ENCODE results near the gene TAPT1. TPM values are rescaled to one million over a fixed set of nuclear protein-coding genes. Genes with fewer than 3 reads are reported as not detected.

Gene TAPT1
- total RNA-seq, 1 donor from 2014 or later: 35.0 TPM

DNA sequence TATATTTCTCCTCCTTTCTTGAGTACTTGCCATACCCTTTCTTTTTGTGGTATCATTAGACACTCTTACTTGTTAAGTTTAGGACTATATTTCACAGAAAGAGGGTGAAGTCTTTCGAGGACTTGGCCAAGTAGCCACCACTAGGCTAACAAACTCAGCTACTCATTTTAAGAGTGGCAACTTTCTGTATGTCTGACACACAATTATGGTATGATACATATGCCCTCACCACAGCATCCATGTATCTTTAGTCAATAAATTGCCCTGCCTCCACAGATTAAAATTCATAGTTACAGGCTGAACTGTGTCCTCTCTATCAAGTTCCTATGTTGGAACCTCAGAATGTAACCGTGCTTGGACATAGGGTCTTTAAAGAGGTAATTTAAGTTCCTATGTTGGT, 23.2 kb downstream of the TAPT1 start:
- no peak overlapping the region for H3K4me3 Mint-ChIP-seq
- H3K36me3 Mint-ChIP-seq (ENCODE audit: low read depth): peaks cover 36% of the 10 kb centered on the region
- ATAC-seq (ENCODE audit: low read depth) (no peak), DNase-seq (no peak)
- H3K27me3 Mint-ChIP-seq: no peaks in the 10 kb centered on the region
- ChIA-PET POLR2A (no interaction called here), CTCF (no interaction called here)
- no peaks in the 10 kb centered on the region for H3K9me3 Mint-ChIP-seq
- no peak for TF ChIP-seq CTCF (IDR thresholded peaks at IDR 0.05)
- H3K4me1 Mint-ChIP-seq: peaks cover 37% of the 10 kb centered on the region
- H3K27ac Mint-ChIP-seq: no peak overlapping the region
- intact Hi-C loops (cut with micrococcal nuclease): no loop called here

- ChIA-PET CTCF (interaction anchor here (1.4 kb wide), 1 partner anchor 62 kb away, joined by 3 read pairs; no protein-coding TSS in a partner anchor), POLR2A (no interaction called here)
- no peak for DNase-seq
- no peak for TF ChIP-seq CTCF (IDR thresholded peaks at IDR 0.05)
- ATAC-seq (ENCODE audit: low read depth): no peak
- H3K9me3 Mint-ChIP-seq: no peaks in the 10 kb centered on the region
- H3K27me3 Mint-ChIP-seq: no peaks in the 10 kb centered on the region
- H3K27ac Mint-ChIP-seq: no peak overlapping the region
- intact Hi-C loops (cut with micrococcal nuclease): no loop called here
- H3K4me3 Mint-ChIP-seq: no peak overlapping the region
- H3K36me3 Mint-ChIP-seq (ENCODE audit: low read depth): peaks cover 36% of the 10 kb centered on the region
- H3K4me1 Mint-ChIP-seq: peaks cover 39% of the 10 kb centered on the region
Observed at GRCh38 chr4:16202598-16202997, 23.7 kb downstream of the TAPT1 start.

- ChIA-PET CTCF (interaction anchor here (0.6 to 4.6 kb wide), 8 partner anchors 9 to 433 kb away, joined by 3 to 45 read pairs (median 4); no protein-coding TSS in a partner anchor), POLR2A (interaction anchor here (0.7 to 1.5 kb wide), 2 partner anchors 29 to 257 kb away, joined by 3 to 6 read pairs; no protein-coding TSS in a partner anchor)
- H3K27ac Mint-ChIP-seq: no peak overlapping the region
- peaks cover 34% of the 10 kb centered on the region for H3K36me3 Mint-ChIP-seq (ENCODE audit: low read depth)
- TF ChIP-seq CTCF (IDR thresholded peaks at IDR 0.05): no peak
- H3K4me1 Mint-ChIP-seq: peaks cover 28% of the 10 kb centered on the region
- DNase-seq (no peak), ATAC-seq (ENCODE audit: low read depth) (no peak)
- H3K27me3 Mint-ChIP-seq: no peaks in the 10 kb centered on the region
- H3K9me3 Mint-ChIP-seq: no peaks in the 10 kb centered on the region
- no peak overlapping the region for H3K4me3 Mint-ChIP-seq
- intact Hi-C loops (cut with micrococcal nuclease): loop anchor here (1.0 kb wide), 2 partner anchors 28 to 173 kb away; no protein-coding TSS in a partner anchor
Observed at GRCh38 chr4:16199093-16199492, 27.2 kb downstream of the TAPT1 start.

DNA sequence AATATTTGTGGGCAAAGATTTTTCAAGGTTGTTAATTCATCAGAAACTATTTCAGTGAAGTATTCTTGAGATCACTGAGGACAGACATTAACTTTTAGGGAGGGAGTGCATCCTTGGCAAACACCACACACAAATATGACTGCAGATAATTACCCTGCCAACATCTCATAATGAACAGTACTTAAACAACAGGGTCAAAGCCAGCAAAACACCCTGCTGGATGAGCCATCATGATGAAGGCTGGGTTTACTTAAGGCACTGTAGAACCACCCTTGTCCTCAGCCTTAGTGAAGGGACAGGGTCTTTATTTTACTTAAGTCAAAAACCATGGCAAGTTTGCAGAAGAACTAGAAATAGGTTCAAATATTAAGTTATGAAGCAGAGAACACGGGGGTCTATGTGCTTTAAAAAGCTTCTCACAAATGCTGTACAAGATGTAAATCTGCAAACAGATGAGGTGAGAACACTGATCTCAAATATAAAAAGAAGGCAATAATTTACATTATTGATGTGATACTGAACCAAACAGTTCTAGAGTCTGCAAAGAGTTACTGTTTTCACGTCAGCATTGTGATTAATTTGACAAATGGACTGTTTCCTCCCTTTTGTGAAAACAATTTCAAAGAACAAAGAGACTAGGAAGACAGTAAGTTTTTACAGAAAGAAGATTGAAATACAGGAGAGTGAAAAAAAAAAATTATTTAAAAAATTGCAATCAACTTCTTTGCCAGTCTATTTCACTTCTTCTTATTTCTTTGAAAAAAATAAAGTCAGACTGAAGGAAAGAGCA, 28.2 kb downstream of the TAPT1 start:
- ChIA-PET CTCF (interaction anchor here (1.3 to 4.6 kb wide), 3 partner anchors 9 to 68 kb away, joined by 3 to 45 read pairs (median 36); no protein-coding TSS in a partner anchor), POLR2A (no interaction called here)
- H3K9me3 Mint-ChIP-seq: no peaks in the 10 kb centered on the region
- TF ChIP-seq CTCF (IDR thresholded peaks at IDR 0.05): no peak
- no peaks in the 10 kb centered on the region for H3K27me3 Mint-ChIP-seq
- intact Hi-C loops (cut with micrococcal nuclease): no loop called here
- peaks cover 25% of the 10 kb centered on the region for H3K4me1 Mint-ChIP-seq
- no peak for ATAC-seq (ENCODE audit: low read depth)
- DNase-seq: no peak
- peaks cover 33% of the 10 kb centered on the region for H3K36me3 Mint-ChIP-seq (ENCODE audit: low read depth)
- H3K27ac Mint-ChIP-seq: no peak overlapping the region
- H3K4me3 Mint-ChIP-seq: no peak overlapping the region
